Astrocyte (in vitro differentiated cells and primary cell): Measurements from ENCODE around the gene LRATD1.

Source experiments
- EZH2 ChIP-seq: IDR thresholded peaks from 2 replicates; pipeline ENCODE4 v1.6.1; 2012; ENCODE audit warnings: mild to moderate bottlenecking, low read length, inconsistent platforms; ENCODE audit not compliant: insufficient read depth
- TF ChIP-seq, protein P1 (sequence below): IDR thresholded peaks from 2 replicates; pipeline ENCODE4 v1.5.1; 2011; ENCODE audit warnings: low read depth, mild to moderate bottlenecking, inconsistent platforms, low read length, moderate library complexity; ENCODE audit not compliant: insufficient read depth

DNA sequence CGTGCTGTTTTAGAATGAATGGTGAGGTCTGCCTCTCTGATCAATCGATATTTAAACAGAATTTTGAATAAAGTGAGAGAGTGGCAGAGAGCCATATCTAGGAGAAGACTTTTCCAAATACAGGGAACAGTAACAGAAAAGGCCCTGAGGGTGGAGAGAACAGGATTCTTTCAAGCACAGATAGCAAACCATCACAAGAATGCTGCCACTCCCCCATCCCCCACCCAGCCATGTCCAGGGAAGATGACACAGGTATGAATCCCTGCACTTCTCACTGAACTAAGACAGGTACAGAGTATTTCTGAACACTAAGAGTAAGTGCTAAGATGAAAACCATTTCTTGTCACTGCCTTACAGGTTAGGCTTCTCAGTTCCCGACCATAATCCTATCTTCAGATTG is 23.6 kb downstream of the LRATD1 start:
- TF ChIP-seq, protein P1, sequence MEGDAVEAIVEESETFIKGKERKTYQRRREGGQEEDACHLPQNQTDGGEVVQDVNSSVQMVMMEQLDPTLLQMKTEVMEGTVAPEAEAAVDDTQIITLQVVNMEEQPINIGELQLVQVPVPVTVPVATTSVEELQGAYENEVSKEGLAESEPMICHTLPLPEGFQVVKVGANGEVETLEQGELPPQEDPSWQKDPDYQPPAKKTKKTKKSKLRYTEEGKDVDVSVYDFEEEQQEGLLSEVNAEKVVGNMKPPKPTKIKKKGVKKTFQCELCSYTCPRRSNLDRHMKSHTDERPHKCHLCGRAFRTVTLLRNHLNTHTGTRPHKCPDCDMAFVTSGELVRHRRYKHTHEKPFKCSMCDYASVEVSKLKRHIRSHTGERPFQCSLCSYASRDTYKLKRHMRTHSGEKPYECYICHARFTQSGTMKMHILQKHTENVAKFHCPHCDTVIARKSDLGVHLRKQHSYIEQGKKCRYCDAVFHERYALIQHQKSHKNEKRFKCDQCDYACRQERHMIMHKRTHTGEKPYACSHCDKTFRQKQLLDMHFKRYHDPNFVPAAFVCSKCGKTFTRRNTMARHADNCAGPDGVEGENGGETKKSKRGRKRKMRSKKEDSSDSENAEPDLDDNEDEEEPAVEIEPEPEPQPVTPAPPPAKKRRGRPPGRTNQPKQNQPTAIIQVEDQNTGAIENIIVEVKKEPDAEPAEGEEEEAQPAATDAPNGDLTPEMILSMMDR: no peak
- no peak for TF ChIP-seq EZH2
